Measurements from ENCODE around the gene NUDT19. TPM values are rescaled to one million over a fixed set of nuclear protein-coding genes. Genes with fewer than 3 reads are reported as not detected.
A peak's percentile ranks its signal among the peaks of the same experiment; 100 is the strongest.
"Not testable (repeated sequence)": the region's sequence is repeated elsewhere in the genome, so short reads cannot be mapped to it uniquely, and the experiment has no call there.

NUDT19 gene
- total and polyA plus RNA-seq, 9 of the 15 experiments (the other 6 are each of a cell fraction or from before 2014, with no cell fraction given), result 9.6 to 38.6 (median 14.4) TPM

DNA sequence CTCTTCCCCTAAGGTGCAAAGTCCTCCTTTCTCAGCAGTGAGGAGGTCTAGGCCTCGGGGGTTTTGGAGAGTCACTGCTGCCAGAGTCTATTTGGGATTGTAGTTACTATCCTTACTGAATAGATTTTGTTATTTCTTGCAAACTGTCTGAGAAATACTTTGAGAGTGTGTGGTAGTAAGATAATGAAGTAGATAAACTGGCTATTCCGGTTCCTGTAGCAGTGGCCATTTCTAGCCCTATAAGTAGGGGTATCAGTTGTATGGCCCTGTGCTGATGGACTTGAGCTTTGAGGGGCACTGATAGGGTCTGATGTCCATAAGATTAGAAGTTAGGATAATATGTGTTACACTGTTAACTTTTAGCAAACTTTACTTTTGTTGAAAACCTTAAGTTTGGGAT lies 2.7 kb downstream of the NUDT19 start:
- FAIRE-seq; H3K9ac ChIP-seq (ENCODE audit: insufficient read depth in 1 of 2, low read depth in 2 of 2, low read length in 2 of 2); ATAC-seq; H3K9me1 ChIP-seq (ENCODE audit: control insufficient read depth, insufficient read depth, low read length); DNase-seq (ENCODE audit: extremely low read depth in 1 of 4, low spot score in 3 of 4); H2AFZ ChIP-seq (ENCODE audit: low read depth, low read length); BruUV-seq (replicated peaks); H3K27me3 ChIP-seq (ENCODE audit: control insufficient read depth in 2 of 2, insufficient read depth in 2 of 2, low read length in 2 of 2); in situ Hi-C loops (cut with MboI); H4K20me1 ChIP-seq (replicated peaks; ENCODE audit: control insufficient read depth, insufficient read depth, low read length); CTCF ChIA-PET (ENCODE audit: low intra/inter-chr PET ratio); TF ChIP-seq TEAD4 (IDR thresholded peaks at IDR 0.05; ENCODE audit: low read length): not testable (repeated sequence)
- POLR2A ChIA-PET, result interaction anchor here (0.6 kb wide), 1 partner anchor 21 kb away, joined by 3 read pairs; no protein-coding TSS in a partner anchor
- Histone ChIP-seq H3K27ac (ENCODE audit: extremely low read depth, low read depth, low read length) (peak overlapping the region; percentile 38; the same call in 2 of the 3 replicates), H3K79me2 (ENCODE audit: control insufficient read depth, insufficient read depth, low read length) (peaks cover 93% of the 10 kb centered on the region), H3K4me3 (peak overlapping the region; percentile 73), H3K4me2 (ENCODE audit: insufficient read depth, low read length) (peak overlapping the region; percentile 96), H3K4me1 (replicated peaks in 1 of 2; ENCODE audit: control insufficient read depth in 2 of 2, insufficient read depth in 2 of 2, low read length in 2 of 2) (peaks cover 7 to 21% of the 10 kb centered on the region in 2 experiments; a peak in 4 of 5 replicates), H3K36me3 (ENCODE audit: control insufficient read depth, insufficient read depth, low read length) (peaks cover 53% of the 10 kb centered on the region), H3K9me3 (replicated peaks; ENCODE audit: control insufficient read depth, insufficient read depth, low read depth, low read length) (peaks cover 28% of the 10 kb centered on the region)
- 0 out of 2 replicates have a peak, but pooled peaks have one; percentile 1 for TF ChIP-seq TEAD4 (CRISPR knock-in tag; IDR thresholded peaks at IDR 0.05; ENCODE audit: borderline replicate concordance)
- WGBS (ENCODE audit: insufficient coverage, low coverage, missing lambda C conversion rate), result 40% methylated on average over 2 of the region's 2 CpGs
- intact Hi-C loops (cut with micrococcal nuclease), result loop anchor here (10.0 kb wide), 1 partner anchor 280 kb away; the partner anchor contains the start of genes CEP89 and FAAP24

- Histone ChIP-seq H3K4me1 (replicated peaks in 1 of 2; ENCODE audit: control insufficient read depth in 2 of 2, insufficient read depth in 2 of 2, low read length in 2 of 2) (peaks cover 2 to 21% of the 10 kb centered on the region in 2 experiments; a peak in 3 of 5 replicates), H3K4me2 (ENCODE audit: insufficient read depth, low read length) (peak overlapping the region; percentile 96), H3K9me3 (replicated peaks; ENCODE audit: control insufficient read depth, insufficient read depth, low read depth, low read length) (peaks cover 29% of the 10 kb centered on the region), H3K79me2 (ENCODE audit: control insufficient read depth, insufficient read depth, low read length) (peaks cover 91% of the 10 kb centered on the region), H3K36me3 (ENCODE audit: control insufficient read depth, insufficient read depth, low read length) (peaks cover 59% of the 10 kb centered on the region)
- H3K9ac ChIP-seq (ENCODE audit: insufficient read depth in 1 of 2, low read depth in 2 of 2, low read length in 2 of 2); FAIRE-seq; H2AFZ ChIP-seq (ENCODE audit: low read depth, low read length); H3K9me1 ChIP-seq (ENCODE audit: control insufficient read depth, insufficient read depth, low read length); DNase-seq (ENCODE audit: extremely low read depth in 1 of 4, low spot score in 3 of 4); H3K27ac ChIP-seq (ENCODE audit: extremely low read depth, low read depth, low read length); in situ Hi-C loops (cut with MboI); H3K27me3 ChIP-seq (ENCODE audit: control insufficient read depth in 2 of 2, insufficient read depth in 2 of 2, low read length in 2 of 2); H3K4me3 ChIP-seq; ATAC-seq; H4K20me1 ChIP-seq (replicated peaks; ENCODE audit: control insufficient read depth, insufficient read depth, low read length); BruUV-seq (replicated peaks); POLR2A ChIA-PET; CTCF ChIA-PET (ENCODE audit: low intra/inter-chr PET ratio): not testable (repeated sequence)
- intact Hi-C loops (cut with micrococcal nuclease), result loop anchor here (10.0 kb wide), 1 partner anchor 280 kb away; the partner anchor contains the start of genes CEP89 and FAAP24
- peak; percentile 35 for TF ChIP-seq MEIS2 (IDR thresholded peaks at IDR 0.05; ENCODE audit: partially characterized antibody)
- 30% methylated on average over 2 of the region's 2 CpGs for WGBS (ENCODE audit: insufficient coverage, low coverage, missing lambda C conversion rate)
These were observed 3.2 kb downstream of the NUDT19 start for GRCh38 chr19:32694851-32695250.

GRCh38 chr19:32695506-32695905 lies 3.9 kb downstream of the NUDT19 start:
- H3K4me3 ChIP-seq; POLR2A ChIA-PET; CTCF ChIA-PET (ENCODE audit: low intra/inter-chr PET ratio); H3K27me3 ChIP-seq (ENCODE audit: control insufficient read depth in 2 of 2, insufficient read depth in 2 of 2, low read length in 2 of 2); H4K20me1 ChIP-seq (replicated peaks; ENCODE audit: control insufficient read depth, insufficient read depth, low read length); H3K9ac ChIP-seq (ENCODE audit: insufficient read depth in 1 of 2, low read depth in 2 of 2, low read length in 2 of 2); in situ Hi-C loops (cut with MboI); DNase-seq (ENCODE audit: extremely low read depth in 1 of 4, low spot score in 3 of 4); ATAC-seq; H3K27ac ChIP-seq (ENCODE audit: extremely low read depth, low read depth, low read length); H3K4me2 ChIP-seq (ENCODE audit: insufficient read depth, low read length); H2AFZ ChIP-seq (ENCODE audit: low read depth, low read length); BruUV-seq (replicated peaks); H3K9me1 ChIP-seq (ENCODE audit: control insufficient read depth, insufficient read depth, low read length); FAIRE-seq: not testable (repeated sequence)
- WGBS (ENCODE audit: insufficient coverage, low coverage, missing lambda C conversion rate), result 66% methylated on average over 6 of the region's 6 CpGs
- intact Hi-C loops (cut with micrococcal nuclease), result loop anchor here (10.0 kb wide), 1 partner anchor 279 kb away; the partner anchor contains the start of genes CEP89 and FAAP24
- H3K9me3 ChIP-seq (replicated peaks; ENCODE audit: control insufficient read depth, insufficient read depth, low read depth, low read length), result peaks cover 29% of the 10 kb centered on the region
- H3K4me1 ChIP-seq (replicated peaks in 1 of 2; ENCODE audit: control insufficient read depth in 2 of 2, insufficient read depth in 2 of 2, low read length in 2 of 2), result peaks cover 0 to 19% of the 10 kb centered on the region in 2 experiments; a peak in 3 of 5 replicates
- H3K36me3 ChIP-seq (ENCODE audit: control insufficient read depth, insufficient read depth, low read length), result peaks cover 65% of the 10 kb centered on the region
- H3K79me2 ChIP-seq (ENCODE audit: control insufficient read depth, insufficient read depth, low read length), result peaks cover 87% of the 10 kb centered on the region

Data from K562 (cell line).